ENCODE measurements around the gene TAS2R39.
"Not testable (repeated sequence)": the region's sequence is repeated elsewhere in the genome, so short reads cannot be mapped to it uniquely, and the experiment has no call there.

The TAS2R39 gene

DNA sequence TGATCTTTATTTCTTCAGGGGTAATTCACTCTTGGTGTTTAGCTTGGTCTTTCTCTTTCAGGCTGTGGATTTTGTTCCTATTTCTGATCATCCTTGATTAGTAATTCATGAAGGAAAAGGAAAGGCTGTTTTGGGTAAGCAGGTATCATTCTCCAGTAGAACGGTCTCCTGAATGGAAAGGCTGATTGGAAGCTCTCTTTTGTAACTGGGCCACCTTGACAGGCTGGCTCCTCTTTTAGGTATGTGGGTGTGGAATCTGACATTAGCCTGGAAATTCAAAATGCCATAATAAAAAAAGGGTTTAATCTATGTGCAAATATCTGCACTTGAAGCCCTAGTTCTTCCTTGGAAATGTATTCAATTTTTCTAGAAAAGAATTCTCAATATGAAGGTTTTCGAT is 18.9 kb downstream of the TAS2R39 start:
- H3K4me3 ChIP-seq (ENCODE audit: low read length) = no peak overlapping the region
- TF ChIP-seq ZNF274 (IDR thresholded peaks at IDR 0.05; ENCODE audit: low read depth, low read length) = no peak

DNA sequence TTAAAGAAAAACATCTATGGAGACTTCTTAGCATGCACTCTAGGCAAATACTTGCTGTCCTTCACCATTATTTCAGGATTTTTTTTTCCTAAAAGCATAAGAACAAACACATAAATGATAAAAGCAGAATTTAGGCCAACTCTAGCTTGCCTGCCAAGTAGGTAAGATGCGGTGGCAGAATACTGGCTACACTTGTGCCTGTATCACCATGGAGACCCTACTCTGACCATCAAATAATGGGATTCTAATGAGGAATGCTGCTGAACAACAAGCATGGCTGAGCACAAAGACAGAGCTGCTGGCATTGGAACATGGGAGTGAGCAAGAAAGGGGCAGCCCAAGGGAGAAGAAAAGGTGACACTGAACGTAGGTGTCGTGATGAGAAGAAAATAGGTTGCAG is 20.2 kb downstream of the TAS2R39 start:
- no peak overlapping the region for H3K4me3 ChIP-seq (ENCODE audit: low read length)
- TF ChIP-seq ZNF274 (IDR thresholded peaks at IDR 0.05; ENCODE audit: low read depth, low read length) = no peak

DNA sequence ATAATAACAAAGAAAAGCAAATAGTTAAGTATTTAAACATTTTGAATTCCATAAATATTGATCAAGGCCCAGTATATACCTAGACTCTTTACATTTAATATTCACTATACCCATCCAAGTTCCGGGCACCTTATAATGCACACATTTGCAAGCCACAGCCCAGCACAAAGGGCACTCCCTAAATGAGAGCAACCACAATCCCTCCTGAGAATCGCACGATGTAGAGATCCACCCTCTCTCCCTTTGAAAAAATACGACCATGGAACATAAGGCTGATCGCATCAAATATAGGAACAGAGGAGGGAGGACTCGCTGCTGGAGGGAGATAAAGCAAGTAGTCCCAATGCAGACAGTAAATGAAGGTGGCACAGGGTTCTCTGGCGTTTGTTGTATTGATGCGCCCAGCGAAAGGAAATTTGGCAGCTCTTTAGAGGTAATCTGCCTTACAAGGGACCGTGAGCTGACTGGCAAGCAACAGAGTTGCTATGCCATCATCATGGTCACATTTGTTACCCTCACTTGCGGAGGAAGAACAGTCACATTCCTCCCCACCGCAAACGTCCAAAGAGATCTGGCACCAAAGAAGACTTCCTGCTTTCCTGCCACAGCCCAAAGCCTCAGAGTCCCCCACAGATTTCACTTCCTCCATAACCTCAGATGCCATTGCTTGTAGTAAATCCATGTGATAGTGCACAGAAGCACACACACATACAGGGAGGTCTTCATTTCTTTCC is 22.5 kb downstream of the TAS2R39 start:
- no peak for TF ChIP-seq ZNF274 (IDR thresholded peaks at IDR 0.05; ENCODE audit: low read depth, low read length)
- no peak overlapping the region; the same call in 1 of the 2 replicates for H3K4me3 ChIP-seq (ENCODE audit: low read length)

- TF ChIP-seq ZNF274 (IDR thresholded peaks at IDR 0.05; ENCODE audit: low read depth, low read length) = no peak
- no peak overlapping the region for H3K4me3 ChIP-seq (ENCODE audit: low read length)
These were observed 27.3 kb downstream of the TAS2R39 start for GRCh38 chr7:143210541-143210940.

DNA sequence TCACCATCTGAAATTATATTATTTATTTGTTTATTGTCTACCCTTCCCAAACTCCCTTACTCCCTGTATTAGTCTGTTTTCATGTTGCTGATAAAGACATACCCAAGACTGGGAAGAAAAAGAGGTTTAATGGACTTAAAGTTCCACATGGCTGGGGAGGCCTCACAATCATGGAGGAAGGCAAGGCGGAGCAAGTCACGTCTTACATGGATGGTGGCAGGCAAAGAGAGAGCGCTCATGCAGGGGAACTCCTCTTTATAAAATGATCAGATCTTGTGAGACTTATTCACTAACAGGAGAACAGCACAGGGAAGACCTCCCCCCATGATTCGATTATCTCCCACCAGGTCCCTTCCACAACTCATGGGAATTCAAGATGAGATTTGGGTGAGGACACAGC is 30.3 kb downstream of the TAS2R39 start:
- not testable (repeated sequence) for H3K4me3 ChIP-seq (ENCODE audit: low read length)

- no peak for TF ChIP-seq ZNF274 (IDR thresholded peaks at IDR 0.05; ENCODE audit: low read depth, low read length)
- no peak overlapping the region for H3K4me3 ChIP-seq (ENCODE audit: low read length)
These were observed 31.8 kb downstream of the TAS2R39 start for GRCh38 chr7:143214789-143215679.

- H3K4me3 ChIP-seq (ENCODE audit: low read length) = no peak overlapping the region
- TF ChIP-seq ZNF274 (IDR thresholded peaks at IDR 0.05; ENCODE audit: low read depth, low read length) = no peak
These were observed 32.9 kb downstream of the TAS2R39 start for GRCh38 chr7:143216151-143216550.

- H3K4me3 ChIP-seq (ENCODE audit: low read length) = no peak overlapping the region
- TF ChIP-seq ZNF274 (IDR thresholded peaks at IDR 0.05; ENCODE audit: low read depth, low read length) = no peak
These were observed 33.5 kb downstream of the TAS2R39 start for GRCh38 chr7:143216686-143217085.

GRCh38 chr7:143217806-143218205 is 34.6 kb downstream of the TAS2R39 start:
- no peak overlapping the region for H3K4me3 ChIP-seq (ENCODE audit: low read length)
- TF ChIP-seq ZNF274 (IDR thresholded peaks at IDR 0.05; ENCODE audit: low read depth, low read length) = no peak

DNA sequence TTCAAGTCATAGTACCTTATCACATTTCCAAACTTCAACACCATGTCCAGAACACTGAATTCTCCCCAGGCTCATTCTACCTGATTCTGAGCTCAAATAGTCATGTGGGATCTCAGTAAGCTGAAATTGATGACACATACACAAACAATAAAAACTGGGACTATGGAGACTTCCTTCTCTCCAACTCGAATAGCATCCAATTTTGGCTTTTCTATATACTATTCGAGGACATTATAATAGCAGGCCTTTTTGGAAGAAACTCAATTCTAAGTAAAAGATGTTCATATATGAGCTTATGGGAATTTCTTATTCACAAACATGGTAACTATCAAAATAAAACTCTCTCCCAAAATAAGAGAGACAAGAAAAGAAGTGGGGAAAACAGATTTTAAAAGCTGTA is 38.1 kb downstream of the TAS2R39 start:
- no peak overlapping the region for H3K4me3 ChIP-seq (ENCODE audit: low read length)
- no peak for TF ChIP-seq ZNF274 (IDR thresholded peaks at IDR 0.05; ENCODE audit: low read depth, low read length)

GRCh38 chr7:143221737-143222136 is 38.5 kb downstream of the TAS2R39 start, which contains the start of gene TAS2R40:
TSS of gene TAS2R40 (plus strand) at chr7:143222037. CDS start at chr7:143222079, 42 bp downstream.
- no peak for TF ChIP-seq ZNF274 (IDR thresholded peaks at IDR 0.05; ENCODE audit: low read depth, low read length)
- no peak within 1 kb of the TSS for H3K4me3 ChIP-seq (ENCODE audit: low read length)

DNA sequence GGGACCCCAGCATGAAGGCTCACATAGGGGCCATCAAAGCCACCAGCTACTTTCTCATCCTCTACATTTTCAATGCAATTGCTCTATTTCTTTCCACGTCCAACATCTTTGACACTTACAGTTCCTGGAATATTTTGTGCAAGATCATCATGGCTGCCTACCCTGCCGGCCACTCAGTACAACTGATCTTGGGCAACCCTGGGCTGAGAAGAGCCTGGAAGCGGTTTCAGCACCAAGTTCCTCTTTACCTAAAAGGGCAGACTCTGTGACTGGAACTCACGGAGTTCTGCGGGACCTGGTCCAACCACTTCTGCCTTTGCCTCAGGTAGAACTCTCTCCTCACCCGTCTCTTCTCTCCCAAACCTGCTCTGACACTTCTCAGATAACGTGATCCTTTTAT is 39.6 kb downstream of the TAS2R39 start:
- no peak for TF ChIP-seq ZNF274 (IDR thresholded peaks at IDR 0.05; ENCODE audit: low read depth, low read length)
- no peak overlapping the region for H3K4me3 ChIP-seq (ENCODE audit: low read length)

- no peak overlapping the region for H3K4me3 ChIP-seq (ENCODE audit: low read length)
- TF ChIP-seq ZNF274 (IDR thresholded peaks at IDR 0.05; ENCODE audit: low read depth, low read length) = no peak
These were observed 40.6 kb downstream of the TAS2R39 start for GRCh38 chr7:143223784-143224183.

GRCh38 chr7:143225047-143225446 is 41.8 kb downstream of the TAS2R39 start:
- no peak for TF ChIP-seq ZNF274 (IDR thresholded peaks at IDR 0.05; ENCODE audit: low read depth, low read length)
- no peak overlapping the region for H3K4me3 ChIP-seq (ENCODE audit: low read length)

GRCh38 chr7:143227806-143228205 is 44.6 kb downstream of the TAS2R39 start:
- H3K4me3 ChIP-seq (ENCODE audit: low read length) = no peak overlapping the region
- TF ChIP-seq ZNF274 (IDR thresholded peaks at IDR 0.05; ENCODE audit: low read depth, low read length) = no peak
